GM21447 (cell line): ENCODE results near the gene SRRM3.
"Not testable (repeated sequence)": the region's sequence is repeated elsewhere in the genome, so short reads cannot be mapped to it uniquely, and the experiment has no call there.

Experiments used
- ATAC-seq: cut with Tn5 transposase; IDR thresholded peaks from one replicate; pipeline ENCODE4 v1.9.1; 2021; ENCODE audit not compliant: unreplicated experiment

The SRRM3 gene

DNA sequence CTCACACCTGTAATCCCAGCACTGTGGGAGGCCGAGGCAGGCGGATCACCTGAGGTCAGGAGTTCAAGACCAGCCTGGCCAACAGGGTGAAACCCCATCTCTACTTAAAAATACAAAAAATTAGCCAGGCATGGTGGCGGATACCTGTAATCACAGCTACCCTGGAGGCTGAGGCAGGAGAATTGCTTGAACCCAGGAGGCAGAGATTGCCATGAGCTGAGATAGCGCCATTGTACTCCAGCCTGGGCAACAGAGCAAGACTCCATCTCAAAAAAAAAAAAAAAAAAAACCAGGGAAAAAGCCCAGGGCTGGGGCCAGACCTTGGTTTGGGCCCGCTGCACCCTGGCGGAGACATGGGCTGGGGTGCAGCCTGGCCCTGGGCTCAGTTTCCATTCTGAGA lies 110.1 kb downstream of the SRRM3 start:
- ATAC-seq: not testable (repeated sequence)

DNA sequence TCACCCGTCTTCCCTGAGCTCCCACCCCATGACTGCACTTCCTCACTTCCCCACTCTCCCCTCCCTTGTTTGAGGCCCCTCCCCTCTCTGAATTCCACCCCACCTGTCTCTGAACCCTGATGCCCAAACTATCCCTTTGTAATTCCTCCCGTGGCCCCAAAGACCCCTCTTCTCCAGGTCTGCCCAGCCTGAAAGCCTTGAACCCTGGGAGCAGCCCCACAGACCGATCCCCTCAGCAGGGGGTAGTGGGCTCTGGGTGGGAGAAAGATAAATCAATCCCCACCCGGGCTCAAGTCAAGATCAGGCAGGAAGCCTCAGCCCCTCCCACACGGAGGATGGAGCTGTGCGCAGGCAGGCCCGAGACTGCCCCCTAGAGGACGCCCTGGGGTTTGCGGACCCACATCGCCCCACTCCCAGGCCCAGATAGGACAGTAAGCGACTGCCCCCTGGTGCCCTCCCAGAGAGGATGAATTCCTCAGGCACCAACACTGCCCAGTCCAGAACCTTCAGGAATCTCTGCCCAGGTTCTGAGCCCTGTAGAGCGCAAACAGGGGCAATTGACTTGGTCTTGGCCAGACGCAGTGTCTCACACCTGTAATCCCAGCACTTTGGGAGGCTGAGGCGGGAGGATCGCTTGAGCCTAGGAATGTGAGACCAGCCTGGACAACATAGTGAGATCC lies 112.5 kb downstream of the SRRM3 start:
- peak; percentile 29 for ATAC-seq

GRCh38 chr7:76314740-76315139 lies 113.0 kb downstream of the SRRM3 start:
- not testable (repeated sequence) for ATAC-seq

DNA sequence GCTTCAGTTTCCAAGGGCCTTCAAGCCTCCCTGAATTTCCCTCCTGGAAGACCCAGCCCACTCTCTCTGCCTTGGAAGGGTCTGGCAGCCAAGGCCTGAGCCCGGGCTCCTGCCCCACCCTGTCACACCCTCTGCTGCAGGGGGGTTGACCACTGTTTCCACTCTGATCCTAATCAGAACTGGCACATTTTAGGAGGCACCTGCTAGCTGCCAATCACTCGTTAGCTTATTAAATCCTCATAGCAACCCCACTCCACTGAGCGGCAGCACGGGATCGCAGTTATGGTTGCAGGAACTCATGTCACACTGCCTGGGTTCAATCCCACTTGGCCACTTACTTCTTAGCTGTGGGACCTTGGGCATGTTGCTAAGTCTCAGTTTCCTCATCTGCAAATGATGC lies 113.7 kb downstream of the SRRM3 start:
- no peak for ATAC-seq

DNA sequence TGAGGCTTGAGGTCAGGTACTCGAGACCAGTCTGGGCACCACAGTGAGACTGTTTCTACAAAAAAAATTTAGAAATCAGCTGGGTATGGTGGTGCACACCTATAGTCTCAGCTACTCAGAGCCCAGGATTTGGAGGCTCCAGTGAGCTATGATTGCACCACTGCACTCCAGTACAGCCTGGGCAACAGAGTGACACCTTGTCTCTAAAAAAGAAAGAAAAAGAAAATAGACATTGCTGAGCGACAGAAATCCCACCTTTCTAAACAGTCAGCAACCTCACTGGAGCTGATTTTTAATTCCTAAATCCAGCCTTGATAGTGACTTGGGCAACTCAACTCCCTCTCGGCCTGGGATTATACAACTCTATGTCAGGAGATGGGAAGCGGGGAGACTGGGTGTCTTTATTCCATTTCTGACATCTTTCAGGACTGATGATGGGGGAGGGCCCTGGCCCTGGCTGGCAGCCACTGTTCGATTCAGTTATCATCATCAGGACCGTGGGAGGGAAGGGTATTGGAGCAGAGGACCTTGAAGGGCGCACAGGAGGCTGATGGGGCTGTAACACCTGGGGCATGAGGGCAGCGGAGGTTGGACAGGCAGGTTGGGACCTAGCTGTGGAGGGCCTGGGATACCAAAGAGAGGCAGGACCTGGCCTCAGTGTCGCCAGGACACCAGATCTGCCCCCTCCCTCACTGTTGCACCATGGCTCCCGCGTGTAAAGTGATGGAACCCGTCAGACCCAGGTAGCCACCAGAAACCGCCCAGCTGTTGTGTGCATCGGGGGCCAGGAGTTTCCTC lies 115.5 kb downstream of the SRRM3 start:
- no peak for ATAC-seq

- peak; percentile 84 for ATAC-seq
These were observed 116.2 kb downstream of the SRRM3 start for GRCh38 chr7:76317782-76318487.

DNA sequence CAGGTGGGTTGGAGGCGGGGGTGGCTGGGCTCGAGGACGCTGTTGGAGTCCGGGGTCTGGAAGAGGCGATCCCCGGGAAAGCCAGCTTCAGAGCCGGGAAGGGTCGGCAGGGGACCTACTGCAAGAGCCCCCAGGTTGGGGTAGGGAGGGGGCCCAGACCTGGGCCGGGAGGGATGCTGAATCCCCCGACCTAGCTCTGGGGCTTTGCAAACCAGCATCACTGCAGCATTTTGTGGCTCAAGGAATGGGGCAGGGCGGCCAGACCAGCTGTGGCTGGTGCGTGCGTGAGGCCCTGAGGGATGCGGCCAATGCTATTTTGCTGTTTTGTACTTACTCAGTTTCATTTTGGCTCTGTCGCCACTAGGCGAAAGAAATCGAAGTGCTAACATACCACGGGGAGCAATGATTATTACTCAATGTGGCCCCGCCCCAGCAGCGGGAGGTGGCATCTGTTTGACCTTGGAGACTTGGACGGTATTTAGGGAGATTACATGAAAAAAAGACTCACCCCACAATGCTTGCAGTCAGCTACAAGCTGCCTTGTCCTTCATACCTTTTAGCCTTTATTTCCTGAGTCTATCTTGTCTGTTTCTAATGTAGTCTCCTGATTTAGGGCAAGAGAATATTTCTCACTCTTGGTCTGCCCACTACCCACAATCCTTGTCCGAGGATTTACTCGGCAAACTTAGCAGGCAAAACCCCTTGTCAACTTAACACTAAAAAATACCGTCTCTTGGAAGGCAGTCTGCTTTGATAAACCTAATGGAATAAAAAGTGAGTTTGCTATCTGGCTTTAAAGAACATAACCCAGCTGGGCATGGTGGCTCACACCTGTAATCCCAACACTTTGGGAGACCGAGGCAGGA lies 117.0 kb downstream of the SRRM3 start:
- ATAC-seq: peak; percentile 46

DNA sequence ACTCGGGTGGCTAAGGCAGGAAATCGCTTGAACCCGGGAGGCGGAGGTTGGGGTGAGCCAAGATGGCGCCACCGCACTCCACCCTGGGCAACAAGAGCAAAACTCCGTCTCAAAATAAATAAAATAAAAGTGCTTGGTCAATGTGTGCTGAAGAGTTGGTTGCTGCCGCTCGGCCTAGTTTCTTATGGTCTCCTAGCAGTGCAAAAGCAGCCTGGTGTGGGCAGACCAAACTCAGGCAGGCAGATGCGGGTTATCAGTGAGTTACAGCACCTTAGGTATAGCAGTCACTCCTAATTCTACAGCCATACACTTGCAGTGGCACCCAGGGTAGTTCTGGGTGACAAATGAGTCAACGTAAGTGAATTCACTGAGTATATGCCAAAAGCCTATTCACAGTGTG lies 123.4 kb downstream of the SRRM3 start:
- no peak for ATAC-seq

DNA sequence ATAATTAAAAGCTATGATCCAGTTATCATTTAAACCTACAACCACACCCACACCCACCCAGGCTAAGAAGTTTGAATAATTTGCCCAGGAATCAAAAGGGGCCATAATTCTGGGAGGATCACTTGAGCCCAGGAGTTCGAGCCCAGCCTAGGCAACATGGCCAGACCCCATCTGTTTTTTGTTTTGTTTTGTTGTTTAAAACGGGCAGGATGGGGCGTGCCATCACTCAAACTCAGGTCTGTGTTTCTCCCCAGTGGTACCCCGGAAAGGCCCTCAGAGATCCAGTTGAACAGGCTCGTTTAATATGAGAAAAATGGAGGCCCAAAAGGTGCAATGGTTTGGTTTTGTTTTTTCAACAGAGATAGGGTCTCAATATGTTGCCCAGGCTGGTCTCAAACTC lies 124.1 kb downstream of the SRRM3 start:
- no peak for ATAC-seq

- ATAC-seq: no peak
These were observed 125.0 kb downstream of the SRRM3 start for GRCh38 chr7:76326646-76327233.

- no peak for ATAC-seq
These were observed 125.9 kb downstream of the SRRM3 start for GRCh38 chr7:76327610-76328009.

- ATAC-seq: no peak
These were observed 126.7 kb downstream of the SRRM3 start for GRCh38 chr7:76328389-76328788.

GRCh38 chr7:76329479-76329878 lies 127.8 kb downstream of the SRRM3 start:
- ATAC-seq: no peak

GRCh38 chr7:76330261-76330660 lies 128.6 kb downstream of the SRRM3 start:
- no peak for ATAC-seq

- no peak for ATAC-seq
These were observed 129.0 kb downstream of the SRRM3 start for GRCh38 chr7:76330673-76331072.

- ATAC-seq: no peak
These were observed 130.4 kb downstream of the SRRM3 start for GRCh38 chr7:76332078-76332477.

DNA sequence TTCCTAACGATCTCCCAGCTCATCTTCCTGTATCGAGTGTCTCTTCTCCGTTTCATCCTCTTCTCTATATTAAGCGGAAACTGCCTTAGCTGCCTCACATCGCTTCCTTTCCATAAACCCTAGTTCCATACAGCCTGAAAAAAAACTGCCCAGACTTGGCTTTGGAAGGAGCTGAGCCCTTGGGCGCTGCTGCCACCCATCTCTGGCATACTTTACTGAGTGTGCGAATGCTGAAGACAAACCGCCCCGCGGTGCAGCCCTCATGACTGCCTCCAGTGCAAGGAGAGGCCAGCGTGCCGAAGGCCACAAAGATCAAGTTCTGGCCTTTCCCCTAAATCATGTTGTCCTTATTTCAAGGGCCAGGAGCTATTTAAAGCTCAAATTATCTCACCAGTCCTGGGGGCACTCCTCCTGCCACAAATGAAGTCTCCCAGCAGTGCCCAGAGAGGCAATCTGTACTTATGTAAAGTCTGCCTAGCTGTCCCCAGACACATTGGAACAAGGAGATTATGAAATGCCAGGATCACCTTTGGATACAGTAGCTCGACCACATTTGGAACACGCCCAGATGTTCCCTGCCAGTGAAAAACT lies 131.9 kb downstream of the SRRM3 start:
- ATAC-seq: no peak

GRCh38 chr7:76334320-76334967 lies 132.7 kb downstream of the SRRM3 start:
- ATAC-seq: no peak

GRCh38 chr7:76335417-76335816 lies 133.7 kb downstream of the SRRM3 start:
- not testable (repeated sequence) for ATAC-seq

DNA sequence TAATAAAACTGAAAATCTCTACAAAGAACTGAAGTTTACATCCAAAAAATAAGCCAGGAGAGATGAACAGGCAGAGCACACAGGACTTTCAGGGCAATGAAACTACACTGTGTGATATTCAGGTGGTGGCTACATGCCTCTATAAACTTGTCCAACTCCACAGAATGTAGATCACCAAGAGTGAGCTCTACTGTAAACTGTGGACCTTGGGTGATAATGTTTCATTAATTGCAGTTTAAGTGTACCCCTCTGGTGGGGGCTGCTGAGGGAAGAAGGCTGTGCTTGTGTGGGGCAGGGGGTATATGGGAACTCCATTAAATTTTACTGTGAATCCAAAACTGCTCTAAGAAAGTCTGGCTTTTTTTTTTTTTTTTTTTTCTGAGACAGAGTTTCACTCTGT lies 134.4 kb downstream of the SRRM3 start:
- no peak for ATAC-seq
